Measurements from ENCODE around the gene SH2D2A.
A peak's percentile ranks its signal among the peaks of the same experiment; 100 is the strongest.

Gene SH2D2A

GRCh38 chr1:156816561-156817328 is at the start of gene SH2D2A:
Gene SH2D2A, minus strand, starts transcription at chr1:156816848. Its CDS starts 140 bp downstream, at chr1:156816708.
- DNase-seq (ENCODE audit: low read depth) = peak; percentile 73

GRCh38 chr1:156865865-156866248 is 49.2 kb upstream of the SH2D2A start:
- DNase-seq (ENCODE audit: low read depth) = no peak

GRCh38 chr1:156865258-156865657 is 48.6 kb upstream of the SH2D2A start:
- no peak for DNase-seq (ENCODE audit: low read depth)

DNA sequence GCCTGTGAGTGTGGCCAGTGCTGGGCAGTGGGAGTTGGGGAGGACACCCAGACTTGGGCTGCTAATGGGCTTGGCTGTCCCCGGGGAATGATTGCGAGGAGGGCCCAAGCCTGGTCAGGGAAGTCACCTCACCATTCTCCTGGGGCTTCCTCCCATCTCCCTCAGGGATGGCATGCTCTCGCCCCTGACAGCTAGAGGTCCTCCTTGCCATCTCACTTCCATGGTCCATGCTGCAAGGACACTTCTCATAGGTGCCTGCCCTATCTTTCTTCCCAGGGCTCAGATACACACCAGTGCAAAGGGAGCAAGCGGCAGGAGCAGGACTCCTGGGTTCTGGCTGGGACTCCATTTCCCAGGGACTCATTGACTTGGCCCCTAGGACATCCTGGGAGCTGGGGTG is 48.1 kb upstream of the SH2D2A start:
- DNase-seq (ENCODE audit: low read depth) = no peak

GRCh38 chr1:156863631-156864030 is 47.0 kb upstream of the SH2D2A start:
- DNase-seq (ENCODE audit: low read depth) = no peak

GRCh38 chr1:156862997-156863599 is 46.5 kb upstream of the SH2D2A start:
- DNase-seq (ENCODE audit: low read depth) = no peak

DNA sequence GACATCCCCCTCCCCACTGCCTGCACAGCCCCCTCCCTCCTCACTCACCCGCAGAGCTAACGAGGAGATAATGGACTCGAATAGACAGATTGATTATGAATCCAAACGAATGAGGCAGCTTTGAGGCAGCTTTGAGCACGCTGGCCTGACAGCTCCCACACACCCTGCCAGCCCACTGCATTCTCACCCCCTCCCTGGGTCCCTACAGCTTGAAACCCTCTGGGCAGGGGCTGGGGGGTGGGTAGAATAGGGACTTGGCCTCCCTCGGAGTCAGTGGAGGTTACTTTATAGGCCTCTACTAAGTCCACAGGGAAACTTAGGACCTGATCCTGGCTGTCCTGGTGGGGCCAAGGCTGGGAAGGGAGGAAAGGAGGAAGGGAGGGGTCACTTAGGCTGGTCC is 45.9 kb upstream of the SH2D2A start:
- no peak for DNase-seq (ENCODE audit: low read depth)

- DNase-seq (ENCODE audit: low read depth) = no peak
Measured at GRCh38 chr1:156860628-156861423, 44.2 kb upstream of the SH2D2A start, which contains the start of gene NTRK1. Gene NTRK1, plus strand, starts transcription at chr1:156860865. Its CDS starts 70 bp downstream, at chr1:156860935.

DNA sequence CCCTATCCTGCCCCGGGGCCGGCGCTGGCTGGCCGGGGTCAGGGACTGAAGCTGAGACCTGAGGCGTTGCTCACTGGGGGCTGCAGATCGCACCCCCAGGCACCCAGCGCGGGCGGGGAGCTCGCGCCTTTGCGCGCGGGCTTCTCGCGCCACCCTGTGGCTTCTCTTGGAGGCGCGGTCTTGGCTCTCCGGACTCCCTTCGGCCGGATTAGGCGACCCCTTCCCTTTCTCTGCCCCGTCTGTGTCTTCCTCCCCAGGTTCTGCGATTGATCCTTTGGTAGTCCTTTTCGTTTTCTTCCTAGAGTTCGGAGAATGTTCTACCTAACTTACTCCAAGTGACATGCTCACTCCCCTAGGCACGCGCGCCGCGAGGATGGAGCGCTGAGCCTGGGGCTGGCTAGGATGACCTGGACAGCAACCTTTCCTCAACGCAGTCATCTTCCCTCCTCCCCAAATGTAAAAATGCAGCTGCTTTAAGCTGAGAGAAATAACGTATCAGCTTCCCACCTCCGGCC is 43.5 kb upstream of the SH2D2A start:
- DNase-seq (ENCODE audit: low read depth) = peak; percentile 39

DNA sequence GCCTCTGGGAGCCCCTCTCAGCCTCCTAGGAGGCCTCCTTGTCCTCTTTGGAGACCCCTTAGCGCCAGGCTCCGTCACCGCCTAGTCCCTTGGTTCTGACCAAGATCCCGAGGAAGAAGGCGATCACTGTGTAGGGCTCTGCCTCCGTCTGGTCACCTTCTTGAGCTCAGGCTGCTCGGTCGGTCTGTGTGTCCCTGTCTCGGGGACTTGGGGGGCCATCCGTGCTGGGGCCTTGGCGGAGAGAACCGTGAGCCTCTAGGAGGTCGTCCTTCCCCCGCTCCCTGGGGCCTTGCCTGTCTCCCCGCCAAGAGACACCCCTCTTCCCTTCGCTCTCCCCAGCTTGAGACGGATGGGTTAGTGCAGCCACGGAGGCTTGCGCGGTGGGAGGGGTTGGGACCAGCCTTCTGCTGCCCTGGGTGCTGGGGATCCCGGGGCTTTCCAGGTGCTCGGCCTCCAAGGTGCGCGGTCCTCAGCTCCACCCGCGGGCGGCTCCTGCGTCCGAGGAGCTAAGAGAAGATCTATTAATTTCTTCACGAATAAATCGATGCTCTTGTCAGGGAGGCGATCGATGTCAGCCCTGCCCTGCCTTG is 43.0 kb upstream of the SH2D2A start:
- no peak for DNase-seq (ENCODE audit: low read depth)

- DNase-seq (ENCODE audit: low read depth) = no peak
Measured at GRCh38 chr1:156858959-156859522, 42.4 kb upstream of the SH2D2A start, which contains the start of gene INSRR. Gene INSRR, minus strand, starts transcription at chr1:156859117. Its CDS starts 496 bp downstream, at chr1:156858621.

GRCh38 chr1:156858555-156858956 is 41.9 kb upstream of the SH2D2A start:
- no peak for DNase-seq (ENCODE audit: low read depth)

DNA sequence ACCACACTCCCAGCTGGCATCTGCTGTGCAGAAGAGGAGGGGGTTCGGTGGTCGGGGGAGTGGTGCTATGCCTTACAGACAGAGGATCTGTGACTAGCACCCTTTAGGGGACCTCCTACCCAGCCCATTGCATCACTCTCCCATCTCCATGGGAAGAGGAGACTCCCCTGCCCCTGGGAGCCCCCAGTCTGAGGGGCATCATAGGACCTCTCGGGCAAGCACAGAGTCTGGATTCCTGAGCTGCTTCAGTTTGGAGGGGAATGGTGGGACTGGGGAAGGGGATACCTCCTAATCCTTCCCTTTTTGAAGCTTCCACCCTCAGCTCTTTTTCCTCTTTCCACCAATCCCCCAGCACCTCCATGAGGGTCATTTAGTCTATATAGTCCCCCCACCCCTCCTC is 40.9 kb upstream of the SH2D2A start:
- no peak for DNase-seq (ENCODE audit: low read depth)

GRCh38 chr1:156856282-156856785 is 39.7 kb upstream of the SH2D2A start:
- DNase-seq (ENCODE audit: low read depth) = no peak

DNA sequence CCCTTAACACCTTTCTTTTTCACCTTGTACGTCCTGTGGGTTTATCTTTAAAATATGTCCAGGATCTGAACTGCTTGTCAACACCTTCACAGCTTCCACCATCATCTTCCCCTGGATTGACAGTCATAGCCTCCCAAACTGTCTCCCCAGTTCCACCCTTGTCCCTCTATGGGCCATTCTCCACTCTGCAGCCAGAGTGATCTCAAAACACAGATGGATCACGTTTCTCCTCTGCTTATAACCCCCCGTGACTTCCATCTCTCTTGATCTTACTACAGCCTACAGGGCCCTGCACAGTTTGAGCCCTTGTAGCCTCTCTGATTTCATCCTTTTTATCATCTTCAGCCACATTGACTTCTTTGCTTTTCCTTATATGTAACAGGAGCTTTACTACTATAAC is 38.0 kb upstream of the SH2D2A start:
- no peak for DNase-seq (ENCODE audit: low read depth)

DNA sequence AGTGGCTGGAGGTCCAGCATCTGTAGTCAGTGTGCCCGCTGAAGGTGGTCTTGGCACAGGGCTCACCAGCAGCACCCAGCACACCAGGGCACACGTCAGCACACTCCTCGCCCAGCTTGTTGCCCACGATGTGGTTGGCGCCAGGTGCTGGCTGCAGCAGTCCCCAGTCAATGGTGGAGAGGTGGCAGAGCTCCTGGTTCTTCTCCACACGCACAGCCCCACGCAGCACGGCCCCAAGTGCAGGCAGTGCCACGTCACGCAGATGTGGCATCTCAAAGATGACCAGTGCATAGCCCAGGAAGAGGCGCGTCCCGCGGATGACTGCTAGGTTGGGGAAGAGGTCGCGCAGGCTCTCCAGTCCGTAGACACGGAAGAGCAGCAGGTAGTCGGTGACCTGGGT is 37.1 kb upstream of the SH2D2A start:
- DNase-seq (ENCODE audit: low read depth) = no peak

- no peak for DNase-seq (ENCODE audit: low read depth)
Measured at GRCh38 chr1:156852418-156852874, 35.8 kb upstream of the SH2D2A start.

DNA sequence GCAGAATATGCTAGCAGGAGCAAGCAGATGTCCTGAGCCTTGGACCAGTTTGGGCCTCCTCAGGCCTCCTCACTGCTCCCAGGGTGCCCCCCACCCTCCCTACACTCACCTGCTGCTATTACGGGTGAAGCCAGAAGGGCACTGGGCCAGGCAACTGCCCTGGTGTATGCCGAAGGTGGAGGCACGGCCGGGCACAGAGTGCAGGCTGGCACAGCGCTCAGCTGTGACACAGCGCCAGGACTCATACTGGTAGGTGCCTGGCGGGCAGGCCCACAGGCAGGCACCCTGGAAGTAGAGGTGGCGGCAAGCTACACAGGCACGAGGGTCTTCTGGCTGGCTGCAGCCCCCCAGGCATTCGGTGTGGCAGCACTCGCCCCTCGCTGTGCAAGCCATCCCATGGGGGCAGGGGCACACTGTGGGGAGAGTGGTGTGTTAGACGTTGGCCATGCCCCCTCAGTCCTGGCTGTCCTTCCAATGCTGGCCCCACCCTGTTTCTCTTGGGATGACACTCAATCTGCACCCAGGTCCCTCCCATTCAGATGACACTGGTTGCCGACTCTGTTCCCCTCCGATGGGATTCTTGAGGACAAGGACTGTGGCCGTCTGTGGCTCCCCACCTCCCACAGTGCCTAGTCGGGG is 35.2 kb upstream of the SH2D2A start:
- DNase-seq (ENCODE audit: low read depth) = no peak

DNA sequence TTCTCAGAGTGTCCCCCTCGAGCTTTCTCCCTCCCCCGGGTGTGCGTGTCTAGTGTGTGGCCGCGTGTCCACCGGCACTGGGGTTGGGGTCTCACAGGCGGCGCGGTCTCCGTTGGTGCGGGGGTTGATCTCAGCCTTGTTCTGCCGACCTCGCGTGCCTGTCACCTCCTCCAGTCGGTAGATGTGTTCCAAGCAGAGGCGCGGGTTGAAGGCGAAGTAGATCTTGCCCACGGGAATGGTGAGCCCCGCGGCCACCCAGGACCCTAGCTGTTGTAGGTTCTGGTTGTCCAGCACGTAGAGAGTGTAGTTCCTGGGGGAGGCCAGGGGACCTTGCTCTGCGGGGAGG is 32.5 kb upstream of the SH2D2A start:
- no peak for DNase-seq (ENCODE audit: low read depth)

DNA sequence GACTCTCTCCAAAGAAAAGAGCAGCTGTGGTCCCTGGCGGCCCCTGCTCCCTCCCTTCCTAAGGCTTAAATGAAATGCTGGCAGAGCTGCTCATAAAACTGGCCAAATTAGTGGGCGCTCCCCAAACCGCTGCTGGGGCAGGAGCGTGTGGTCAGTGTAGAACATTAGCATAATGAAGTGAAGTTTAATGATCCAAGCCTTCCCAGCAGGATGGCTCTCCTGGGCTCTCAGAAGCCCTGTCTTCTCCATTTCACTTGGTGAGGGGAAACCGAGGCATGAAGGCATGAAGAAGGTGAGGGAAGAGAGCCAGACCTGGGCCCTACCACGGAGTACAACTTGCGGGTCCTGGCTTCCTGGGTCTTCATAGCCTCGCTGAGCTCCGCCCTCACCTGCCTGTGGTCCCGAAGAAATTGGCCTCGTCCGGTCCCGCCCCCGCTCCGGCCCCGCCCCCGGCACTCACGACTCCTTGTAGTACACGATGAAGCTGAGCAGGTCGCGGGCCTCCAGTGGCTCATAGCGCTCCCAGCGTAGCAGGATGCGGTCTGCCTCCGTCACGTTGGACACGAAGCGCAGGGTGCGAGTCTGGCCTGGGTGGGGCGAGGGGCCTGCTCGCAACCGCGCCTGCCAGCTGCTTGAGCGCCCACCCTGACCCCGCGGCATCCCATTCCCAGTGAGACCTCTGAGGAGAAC is 32.0 kb upstream of the SH2D2A start:
- no peak for DNase-seq (ENCODE audit: low read depth)

Measured in stimulated activated CD8-positive, alpha-beta memory T cell treated with anti-CD3 and anti-CD28 coated beads, Interleukin-15, amount 100 ng/mL, for 24 hours (primary cell).